ENCODE data around the gene MAP4K4.

MAP4K4 gene

DNA sequence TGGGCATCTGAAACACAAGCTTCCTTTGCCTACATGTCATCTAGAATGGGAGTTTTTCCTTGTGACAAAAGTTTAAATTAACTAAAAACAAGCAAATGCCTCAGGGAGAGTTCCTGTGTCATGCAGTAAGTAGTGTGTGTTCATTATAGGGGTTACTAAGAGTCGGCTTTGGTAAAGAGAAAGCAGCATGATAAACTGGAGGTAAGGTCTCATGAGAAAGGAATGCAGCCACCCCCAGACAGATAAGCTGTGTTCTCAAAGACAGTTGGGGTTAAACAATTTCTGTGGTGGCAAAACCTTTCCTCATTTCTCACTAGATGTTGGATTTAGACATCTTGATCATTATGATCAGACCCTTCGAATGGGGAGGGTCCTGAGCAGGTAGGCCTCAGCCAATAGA, 129.7 kb downstream of the MAP4K4 start:
- in situ Hi-C loops (cut with MboI; ENCODE audit: low pct_unique_long_range_greater_than_20kb, low sequenced_read_pairs, unreplicated experiment): loop anchor here (25.0 kb wide), 1 partner anchor 415 kb away; no protein-coding TSS in a partner anchor
- TF ChIP-seq, protein P1, sequence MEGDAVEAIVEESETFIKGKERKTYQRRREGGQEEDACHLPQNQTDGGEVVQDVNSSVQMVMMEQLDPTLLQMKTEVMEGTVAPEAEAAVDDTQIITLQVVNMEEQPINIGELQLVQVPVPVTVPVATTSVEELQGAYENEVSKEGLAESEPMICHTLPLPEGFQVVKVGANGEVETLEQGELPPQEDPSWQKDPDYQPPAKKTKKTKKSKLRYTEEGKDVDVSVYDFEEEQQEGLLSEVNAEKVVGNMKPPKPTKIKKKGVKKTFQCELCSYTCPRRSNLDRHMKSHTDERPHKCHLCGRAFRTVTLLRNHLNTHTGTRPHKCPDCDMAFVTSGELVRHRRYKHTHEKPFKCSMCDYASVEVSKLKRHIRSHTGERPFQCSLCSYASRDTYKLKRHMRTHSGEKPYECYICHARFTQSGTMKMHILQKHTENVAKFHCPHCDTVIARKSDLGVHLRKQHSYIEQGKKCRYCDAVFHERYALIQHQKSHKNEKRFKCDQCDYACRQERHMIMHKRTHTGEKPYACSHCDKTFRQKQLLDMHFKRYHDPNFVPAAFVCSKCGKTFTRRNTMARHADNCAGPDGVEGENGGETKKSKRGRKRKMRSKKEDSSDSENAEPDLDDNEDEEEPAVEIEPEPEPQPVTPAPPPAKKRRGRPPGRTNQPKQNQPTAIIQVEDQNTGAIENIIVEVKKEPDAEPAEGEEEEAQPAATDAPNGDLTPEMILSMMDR (IDR thresholded peaks at IDR 0.05; ENCODE audit: extremely low read depth, insufficient read depth, missing control alignments): no peak
- DNase-seq (ENCODE audit: low spot score): no peak

DNA sequence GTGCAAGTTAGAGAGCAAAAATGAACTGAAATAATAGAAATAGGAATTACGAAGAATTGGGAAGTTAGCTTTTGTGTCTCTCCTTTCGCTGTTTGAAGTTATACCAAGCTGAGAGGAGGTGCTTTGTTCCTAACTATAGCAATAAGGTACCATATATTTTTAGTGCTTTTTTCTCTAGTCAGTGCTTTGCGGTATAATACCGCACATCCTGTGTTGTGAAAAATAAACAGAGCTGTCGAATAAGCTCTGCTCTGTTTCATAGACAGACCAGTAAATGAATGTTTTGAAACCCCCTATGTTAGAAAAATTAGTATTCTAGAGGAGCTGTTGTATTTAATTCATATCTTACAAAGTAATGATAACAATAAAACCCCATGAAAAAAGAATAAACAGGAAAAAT, 130.8 kb downstream of the MAP4K4 start:
- in situ Hi-C loops (cut with MboI; ENCODE audit: low pct_unique_long_range_greater_than_20kb, low sequenced_read_pairs, unreplicated experiment): loop anchor here (25.0 kb wide), 1 partner anchor 416 kb away; no protein-coding TSS in a partner anchor
- no peak for DNase-seq (ENCODE audit: low spot score)
- TF ChIP-seq, protein P1 (IDR thresholded peaks at IDR 0.05; ENCODE audit: extremely low read depth, insufficient read depth, missing control alignments): no peak

DNA sequence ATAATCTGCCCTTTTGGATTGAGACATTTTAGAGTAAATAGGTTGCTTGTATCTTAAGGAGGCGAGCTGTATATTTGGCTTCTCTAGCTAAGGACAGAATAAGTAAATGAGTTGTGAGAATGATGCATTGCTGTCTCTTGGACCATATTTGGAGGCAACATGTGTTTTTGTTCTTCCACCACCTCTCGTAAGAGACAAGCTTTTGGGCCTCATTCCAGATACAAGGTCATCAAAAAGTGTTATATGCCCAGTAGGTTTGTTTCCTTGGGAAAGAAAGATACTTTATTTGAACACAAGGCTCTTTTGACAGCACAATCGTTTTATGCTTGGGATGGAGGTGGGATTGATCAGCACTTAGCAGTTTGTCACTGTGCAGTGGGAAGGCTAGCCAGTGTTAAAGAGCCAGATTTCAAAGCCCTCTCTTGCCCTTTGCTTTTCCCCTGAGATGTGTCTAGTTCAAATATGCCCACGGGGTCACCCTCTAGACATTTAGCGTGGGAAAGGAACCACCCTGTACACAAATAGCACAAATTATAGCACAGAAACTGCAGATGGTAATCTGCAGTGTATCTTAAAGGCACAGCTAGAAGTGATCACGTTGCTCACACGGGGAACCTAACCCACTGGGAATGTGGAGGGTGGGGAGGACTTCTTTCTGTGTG, 131.3 kb downstream of the MAP4K4 start:
- TF ChIP-seq, protein P1 (IDR thresholded peaks at IDR 0.05; ENCODE audit: extremely low read depth, insufficient read depth, missing control alignments): no peak
- no peak for DNase-seq (ENCODE audit: low spot score)
- in situ Hi-C loops (cut with MboI; ENCODE audit: low pct_unique_long_range_greater_than_20kb, low sequenced_read_pairs, unreplicated experiment): loop anchor here (25.0 kb wide), 1 partner anchor 417 kb away; no protein-coding TSS in a partner anchor

DNA sequence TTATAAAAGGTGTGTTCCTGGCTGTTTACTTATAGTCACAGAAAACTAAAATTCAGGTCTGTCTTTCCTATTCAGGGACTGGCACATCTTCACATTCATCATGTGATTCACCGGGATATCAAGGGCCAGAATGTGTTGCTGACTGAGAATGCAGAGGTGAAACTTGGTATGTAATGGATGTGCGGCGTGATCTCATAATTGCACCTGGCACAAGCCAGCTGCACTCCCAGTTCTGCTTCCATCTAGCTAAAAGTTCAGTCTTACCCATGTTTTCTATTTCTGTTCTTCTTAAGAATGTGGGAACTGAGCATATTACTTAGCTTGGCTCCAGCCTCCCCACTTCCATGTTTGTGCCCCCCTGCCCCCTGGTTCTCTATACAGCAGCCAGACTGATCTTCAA, 131.9 kb downstream of the MAP4K4 start:
- TF ChIP-seq, protein P1 (IDR thresholded peaks at IDR 0.05; ENCODE audit: extremely low read depth, insufficient read depth, missing control alignments): no peak
- in situ Hi-C loops (cut with MboI; ENCODE audit: low pct_unique_long_range_greater_than_20kb, low sequenced_read_pairs, unreplicated experiment): loop anchor here (25.0 kb wide), 1 partner anchor 417 kb away; no protein-coding TSS in a partner anchor
- DNase-seq (ENCODE audit: low spot score): no peak

DNA sequence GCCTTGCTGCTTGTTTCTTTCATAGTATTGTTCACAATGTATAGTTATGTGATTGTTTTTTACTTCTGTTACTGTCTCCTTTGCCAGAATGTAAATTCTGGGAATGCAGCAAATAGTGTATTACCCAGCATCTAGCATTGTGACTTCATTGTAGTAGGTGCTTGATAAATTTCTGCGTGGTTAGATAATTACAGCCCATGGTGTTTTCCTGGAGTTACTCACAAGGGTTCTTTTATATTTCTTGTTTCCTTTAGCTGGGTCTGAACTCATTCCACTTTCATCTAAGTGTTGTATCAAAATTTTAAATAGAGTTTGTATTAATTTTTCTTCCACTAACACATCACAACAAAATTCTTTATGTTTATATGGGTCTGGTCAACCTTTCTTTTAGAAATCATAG, 132.6 kb downstream of the MAP4K4 start:
- in situ Hi-C loops (cut with MboI; ENCODE audit: low pct_unique_long_range_greater_than_20kb, low sequenced_read_pairs, unreplicated experiment): loop anchor here (25.0 kb wide), 1 partner anchor 418 kb away; no protein-coding TSS in a partner anchor
- TF ChIP-seq, protein P1 (IDR thresholded peaks at IDR 0.05; ENCODE audit: extremely low read depth, insufficient read depth, missing control alignments): no peak
- no peak for DNase-seq (ENCODE audit: low spot score)

DNA sequence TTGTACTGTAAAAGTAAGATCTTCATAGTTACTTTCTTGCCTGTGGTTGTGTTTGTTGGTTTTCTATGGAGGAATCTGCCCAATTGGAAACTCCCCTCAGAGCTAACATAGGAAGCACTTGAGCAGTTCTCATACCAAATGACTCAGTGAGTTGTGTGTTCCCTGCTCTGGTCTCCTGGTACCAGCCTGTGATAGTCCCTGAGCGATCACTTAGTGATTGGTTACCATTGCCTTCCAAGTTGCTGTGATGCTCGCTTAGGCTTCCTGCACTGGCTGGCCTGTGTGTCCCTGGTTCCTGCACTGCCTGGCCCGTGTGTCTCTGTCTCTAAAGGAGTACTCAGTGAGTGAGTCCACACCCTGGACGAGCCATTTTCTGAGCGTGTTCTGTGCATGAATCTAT, 133.0 kb downstream of the MAP4K4 start:
- DNase-seq (ENCODE audit: low spot score): peak; percentile 13
- in situ Hi-C loops (cut with MboI; ENCODE audit: low pct_unique_long_range_greater_than_20kb, low sequenced_read_pairs, unreplicated experiment): loop anchor here (25.0 kb wide), 1 partner anchor 418 kb away; no protein-coding TSS in a partner anchor

More for the DNA sequence above, 133.0 kb downstream of the MAP4K4 start:
- TF ChIP-seq, protein P1 (IDR thresholded peaks at IDR 0.05; ENCODE audit: extremely low read depth, insufficient read depth, missing control alignments): no peak

Measured in GM13977 (cell line).